Femur (tissue), 1 donor: ENCODE results near the gene TMEFF2.
"Not testable (repeated sequence)": the region's sequence is repeated elsewhere in the genome, so short reads cannot be mapped to it uniquely, and the experiment has no call there.

Source experiments
- DNase-seq: peaks from one replicate; pipeline ENCODE4 v3.0.0-alpha.2; 2017

TMEFF2 gene

GRCh38 chr2:192126912-192127311 lies 67.8 kb downstream of the TMEFF2 start:
- DNase-seq = no peak

DNA sequence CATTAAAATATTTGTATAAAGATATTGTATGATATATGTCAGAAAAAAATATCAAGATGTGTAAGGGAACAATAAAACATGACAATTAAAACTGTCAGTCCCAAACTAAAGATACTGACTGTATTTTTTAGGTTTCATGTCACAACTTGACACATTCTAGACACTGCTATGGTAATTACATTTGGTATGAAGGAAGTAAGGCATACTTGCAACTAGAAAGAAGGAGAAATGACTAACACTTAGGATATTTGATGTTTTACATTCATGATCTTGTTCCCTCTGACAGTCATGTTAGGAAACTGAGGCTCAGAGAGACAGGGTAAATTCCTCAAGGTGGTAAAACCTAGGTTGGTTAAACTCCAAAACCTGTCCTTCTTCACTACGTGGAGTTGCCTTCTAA lies 68.3 kb downstream of the TMEFF2 start:
- no peak for DNase-seq

GRCh38 chr2:192124571-192124970 lies 70.2 kb downstream of the TMEFF2 start:
- no peak for DNase-seq

DNA sequence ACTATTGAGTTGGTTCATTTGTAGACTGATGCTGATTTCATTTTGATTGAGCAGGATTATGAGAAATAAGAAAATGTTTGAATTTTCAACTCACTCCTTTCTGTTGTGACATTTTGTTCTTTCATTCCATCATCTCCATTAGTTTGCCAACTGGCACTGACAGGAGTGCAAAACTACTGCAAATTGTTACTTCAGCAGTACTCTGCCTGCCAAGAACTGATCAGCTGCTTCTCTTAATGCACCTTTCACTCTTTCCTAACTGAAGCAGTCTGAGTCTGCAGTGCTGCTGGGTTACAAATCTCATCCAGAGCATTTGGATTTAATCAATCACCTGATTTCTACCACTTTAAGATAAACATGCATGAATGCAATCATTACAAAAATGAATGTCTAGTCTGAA lies 70.9 kb downstream of the TMEFF2 start:
- peak; percentile 57 for DNase-seq

- DNase-seq = no peak
These were observed 71.8 kb downstream of the TMEFF2 start for GRCh38 chr2:192122946-192123345.

DNA sequence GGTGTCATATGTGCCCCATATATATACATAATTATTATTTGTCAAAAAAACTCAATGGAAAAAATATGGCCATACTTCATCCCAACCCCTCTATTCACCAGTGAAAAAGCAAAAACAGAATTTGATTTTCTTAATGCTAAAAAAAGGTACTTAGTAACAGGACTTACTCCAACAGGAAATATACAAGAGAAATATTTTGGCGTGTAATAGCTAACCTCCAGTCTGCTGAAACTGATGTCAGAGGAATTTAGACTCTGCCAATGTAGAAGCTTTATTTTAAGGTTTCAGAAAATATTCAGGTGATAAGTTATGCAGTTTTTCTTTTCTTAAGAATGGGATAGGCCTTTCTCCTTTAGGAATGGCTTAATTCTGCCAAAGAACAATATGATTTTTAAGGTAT lies 72.6 kb downstream of the TMEFF2 start:
- DNase-seq = no peak

DNA sequence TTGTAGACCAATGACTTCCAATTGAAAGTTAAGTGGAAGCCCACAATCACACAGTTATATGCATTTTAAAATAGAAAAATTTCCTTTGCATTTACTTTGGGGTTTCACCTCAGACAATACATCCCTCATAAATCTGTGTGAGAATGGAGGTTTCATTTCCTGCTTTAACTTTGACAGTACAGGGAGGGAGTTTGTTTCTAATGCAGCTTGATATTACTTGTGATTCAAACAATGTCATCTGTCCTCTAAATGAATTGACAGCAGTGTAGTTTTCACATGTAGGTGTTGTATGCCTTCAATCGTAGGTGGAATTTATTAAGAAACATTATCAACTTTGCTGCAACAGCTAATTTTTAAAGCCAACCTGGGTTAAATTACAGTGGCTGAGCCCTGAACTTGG lies 75.2 kb downstream of the TMEFF2 start:
- DNase-seq = no peak

GRCh38 chr2:192117705-192118104 lies 77.0 kb downstream of the TMEFF2 start:
- no peak for DNase-seq

DNA sequence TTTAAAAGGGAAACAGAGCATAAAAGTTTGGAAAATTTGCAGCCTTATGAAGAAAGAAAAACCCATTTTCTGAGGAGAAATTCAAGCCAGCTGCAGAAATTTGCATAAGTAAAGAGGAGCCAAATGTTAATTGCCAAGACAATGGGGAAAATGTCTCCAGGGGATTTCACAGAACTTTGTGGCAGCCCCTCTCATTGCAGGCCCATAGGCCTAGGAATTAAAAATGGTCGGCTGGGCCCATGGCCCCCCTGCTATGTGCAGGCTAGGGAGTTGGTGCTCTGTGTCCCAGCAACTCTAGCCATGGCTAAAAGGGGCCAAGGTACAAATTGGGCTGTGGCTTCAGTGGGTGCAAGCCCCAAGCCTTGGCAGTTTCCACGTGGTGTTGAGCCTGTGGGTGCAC lies 83.2 kb downstream of the TMEFF2 start:
- DNase-seq = not testable (repeated sequence)

- no peak for DNase-seq
These were observed 95.0 kb downstream of the TMEFF2 start for GRCh38 chr2:192099742-192100141.

DNA sequence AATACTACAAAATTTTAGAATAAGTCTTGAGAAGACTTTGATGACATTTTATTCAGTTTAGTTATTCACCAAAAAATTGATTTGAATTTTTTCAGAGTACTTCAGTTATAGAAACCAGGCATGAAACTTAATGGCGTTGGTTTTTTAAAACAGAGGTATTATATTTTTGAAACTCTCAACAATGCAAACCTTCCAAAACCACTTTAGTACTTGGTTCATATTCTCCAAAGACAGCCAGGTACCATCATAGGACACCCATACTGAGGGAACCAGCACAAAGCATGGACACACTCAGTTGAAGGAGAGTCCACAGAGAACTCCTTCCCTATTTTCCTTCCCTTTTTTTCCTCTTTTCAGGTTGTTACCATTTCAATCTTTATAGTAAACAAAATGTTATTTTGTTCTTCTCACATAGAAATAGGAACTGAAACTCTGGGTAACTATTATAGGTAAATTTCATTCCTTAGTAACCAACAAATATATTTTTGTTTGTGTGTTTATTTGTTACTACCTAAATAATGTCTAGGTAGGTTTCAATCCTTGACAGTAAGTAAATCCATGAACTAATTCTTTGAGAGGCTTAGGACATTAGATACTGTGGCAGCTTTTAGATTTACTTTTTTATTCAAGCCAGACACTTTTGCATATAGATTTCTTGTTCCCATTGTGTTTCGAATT lies 95.8 kb downstream of the TMEFF2 start:
- no peak for DNase-seq

DNA sequence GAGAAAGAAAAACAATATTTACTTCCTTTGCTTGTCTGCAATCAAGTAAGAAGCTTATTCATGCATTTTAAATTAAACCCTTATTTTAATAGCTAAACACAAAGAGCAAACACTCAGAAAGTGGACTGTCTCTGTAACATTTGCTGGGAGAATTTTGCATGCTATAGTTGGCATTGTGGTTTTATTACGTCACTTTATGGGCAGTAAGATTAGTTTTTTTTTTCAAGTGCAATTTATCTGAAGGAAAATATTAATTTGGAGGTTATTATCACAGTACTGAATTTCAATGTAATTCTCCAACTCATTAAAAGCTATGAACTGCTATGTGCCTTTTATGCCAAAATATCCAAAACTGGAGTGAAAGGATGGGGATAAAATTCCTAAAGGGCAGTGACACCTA lies 103.3 kb downstream of the TMEFF2 start:
- no peak for DNase-seq

DNA sequence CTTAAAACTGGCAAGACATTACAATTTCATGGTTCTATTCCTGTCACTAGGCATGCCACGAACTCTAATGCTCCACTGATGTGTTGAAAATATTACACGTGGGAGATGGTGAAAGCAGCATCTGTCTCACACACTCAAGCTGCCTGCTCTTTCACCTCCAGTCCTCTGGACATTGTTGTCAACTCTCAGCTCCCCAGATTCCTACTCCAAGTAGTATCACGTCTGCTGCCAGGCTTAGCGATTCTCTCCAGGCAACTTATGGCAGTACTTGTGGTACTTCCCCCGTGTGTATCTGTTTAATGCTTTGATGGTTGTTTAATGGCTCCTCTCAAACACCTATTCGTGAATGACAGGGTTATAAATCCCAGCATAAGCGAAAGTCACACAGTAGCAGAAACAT lies 103.8 kb downstream of the TMEFF2 start:
- DNase-seq = no peak

DNA sequence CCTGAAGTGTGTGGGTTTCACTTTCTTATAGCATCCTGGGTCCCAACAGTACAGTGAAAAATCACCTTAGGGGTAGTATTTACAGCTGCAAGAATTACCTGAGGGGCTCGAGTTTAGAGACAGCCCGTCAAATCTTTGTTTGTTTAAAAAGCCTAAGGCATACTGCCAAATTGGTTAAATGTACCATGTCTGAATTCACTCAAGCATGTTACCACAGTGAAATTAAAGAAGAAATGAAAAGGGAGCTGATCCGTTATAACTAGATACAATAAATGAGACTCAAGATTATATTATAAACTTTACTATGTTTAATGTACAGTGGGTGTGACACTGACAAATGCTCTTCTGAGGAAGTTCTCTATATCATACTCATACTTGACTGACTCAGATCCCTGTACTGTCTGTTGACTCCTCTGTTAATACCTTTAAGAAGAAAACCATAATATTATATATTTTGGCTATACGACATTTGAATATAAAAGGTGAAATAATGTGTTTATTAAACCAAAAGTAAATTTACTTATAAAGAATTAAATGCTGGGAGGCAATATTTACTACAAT lies 107.3 kb downstream of the TMEFF2 start:
- DNase-seq = no peak

DNA sequence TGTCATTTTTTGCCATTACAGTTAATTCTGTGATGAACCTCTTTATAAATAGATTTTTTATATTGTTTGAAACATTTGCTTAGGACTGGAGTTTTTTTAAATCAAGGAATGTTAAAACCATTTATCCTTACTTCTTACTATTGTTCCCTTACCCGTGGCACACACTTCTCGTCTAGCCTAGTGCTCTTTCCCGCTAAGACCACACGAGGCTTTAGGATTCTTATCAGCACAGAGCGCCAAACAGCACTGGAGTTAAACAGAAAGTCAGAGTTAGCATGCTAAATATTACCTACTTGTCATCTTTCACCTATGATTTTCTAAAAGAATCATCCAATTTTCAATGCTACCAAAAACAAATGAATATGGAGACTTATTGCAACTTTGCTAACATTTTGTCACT lies 112.6 kb downstream of the TMEFF2 start:
- no peak for DNase-seq

DNA sequence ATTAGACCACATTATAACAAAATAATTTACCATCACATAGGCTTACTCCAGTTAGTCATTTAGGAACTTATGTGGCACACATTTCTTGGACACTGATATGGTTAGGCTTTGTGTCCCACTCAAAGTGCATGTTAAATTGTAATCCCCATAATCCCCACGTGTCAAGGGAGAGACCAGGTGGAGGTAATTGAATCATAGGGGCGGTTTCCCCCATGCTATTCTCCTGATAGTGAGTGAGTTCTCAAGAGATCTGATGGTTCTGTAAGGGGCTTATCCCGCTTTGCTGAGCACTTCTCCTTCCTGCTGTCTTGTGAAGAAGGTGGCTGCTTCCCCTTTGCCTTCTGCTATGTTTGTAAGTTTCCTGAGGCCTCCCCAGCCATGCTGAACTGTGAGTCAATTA lies 114.6 kb downstream of the TMEFF2 start:
- DNase-seq = not testable (repeated sequence)

GRCh38 chr2:192073878-192074277 lies 120.9 kb downstream of the TMEFF2 start:
- no peak for DNase-seq

GRCh38 chr2:192072778-192073177 lies 122.0 kb downstream of the TMEFF2 start:
- no peak for DNase-seq

GRCh38 chr2:192072261-192072660 lies 122.5 kb downstream of the TMEFF2 start:
- no peak for DNase-seq

DNA sequence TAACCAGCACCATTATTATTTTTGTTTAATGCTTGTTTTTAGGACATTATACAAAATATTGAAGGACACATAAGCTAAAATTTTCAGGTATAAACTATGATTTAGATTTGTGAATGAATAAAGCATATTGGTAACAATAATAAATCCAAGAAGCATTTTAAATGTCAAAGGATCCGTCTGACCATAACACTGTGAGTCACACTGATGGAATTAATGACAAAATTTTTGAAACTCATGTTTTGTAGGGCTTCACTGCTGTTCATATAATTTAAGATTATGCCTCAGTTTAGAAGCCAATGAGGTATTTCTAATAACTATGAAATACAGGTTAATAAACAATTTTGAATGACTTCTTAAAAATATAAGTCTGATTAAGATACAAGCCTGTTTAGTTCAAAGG lies 124.6 kb downstream of the TMEFF2 start:
- no peak for DNase-seq

DNA sequence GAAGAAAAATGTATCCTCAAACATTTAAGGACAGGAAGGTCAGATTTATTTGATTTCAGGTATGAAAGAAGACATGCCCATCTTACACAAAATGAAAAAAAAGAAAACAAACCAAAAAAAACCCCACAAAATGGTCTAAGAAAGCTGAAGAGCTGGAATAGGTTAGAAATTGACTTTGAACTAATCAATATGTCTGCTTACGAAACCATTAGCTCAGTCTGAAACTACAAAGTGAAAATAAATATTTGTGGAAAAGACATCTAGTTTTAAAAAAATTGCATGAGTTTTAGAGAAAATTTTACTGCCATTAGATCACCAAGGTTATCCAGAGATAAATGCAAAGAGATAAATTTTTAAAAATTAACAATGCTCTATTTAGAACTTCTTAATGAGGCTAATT lies 125.3 kb downstream of the TMEFF2 start:
- no peak for DNase-seq

GRCh38 chr2:192068966-192069365 lies 125.8 kb downstream of the TMEFF2 start:
- DNase-seq = no peak

DNA sequence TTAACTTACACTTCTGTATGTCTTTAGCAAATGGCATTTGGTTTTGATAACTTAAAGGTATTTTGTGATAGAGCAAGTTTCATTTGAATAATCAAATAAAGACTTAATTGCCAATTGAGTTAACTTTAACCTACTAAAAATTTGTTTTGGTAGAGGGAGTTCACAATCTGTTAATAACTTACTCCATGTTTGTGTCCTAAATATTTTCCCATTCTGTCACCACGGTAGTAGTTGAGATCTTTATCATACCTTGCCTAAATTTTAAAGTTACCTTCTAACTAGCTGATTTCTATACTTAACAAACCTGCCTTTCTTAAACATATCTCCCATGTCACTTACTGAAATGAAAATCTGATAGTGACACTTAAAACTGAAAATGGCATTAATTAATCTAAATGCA lies 127.1 kb downstream of the TMEFF2 start:
- no peak for DNase-seq

DNA sequence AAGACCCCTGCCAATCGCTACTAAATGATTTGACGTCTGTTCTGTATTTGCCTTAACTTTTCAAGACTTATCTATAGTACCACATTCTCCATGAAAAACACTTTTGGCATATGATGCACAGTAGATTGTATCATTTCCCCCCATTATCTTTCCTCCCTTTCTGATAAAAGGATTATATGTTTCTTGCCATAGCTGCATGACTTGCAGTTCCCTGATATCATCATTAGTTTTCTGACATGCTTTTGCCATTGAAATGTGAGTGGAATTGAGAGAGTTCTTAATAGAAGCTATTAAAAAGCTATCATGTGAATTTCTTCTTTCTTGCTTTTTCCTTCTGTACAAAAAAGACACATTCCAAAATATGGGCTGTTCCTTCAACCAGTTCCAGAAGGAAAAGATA lies 130.3 kb downstream of the TMEFF2 start:
- DNase-seq = no peak

GRCh38 chr2:192060161-192060560 lies 134.6 kb downstream of the TMEFF2 start:
- no peak for DNase-seq
